Tibial nerve (tissue), 4 donors: ENCODE measurements around the gene SLC51B. TPM values are rescaled to one million over a fixed set of nuclear protein-coding genes. Genes with fewer than 3 reads are reported as not detected.

Experiments used
- DNase-seq, 2 donors: peaks; one replicate each; pipeline ENCODE4 v3.0.0-alpha.2; 2019; ENCODE audit warnings: low spot score in 2 of 2
- H3K27ac ChIP-seq, 4 donors: fragments of 200-600 bp; sonication (generic) in 3 of 4; one replicate each; pipeline ENCODE4 v1.5.1; 2017 to 2019; ENCODE audit warnings: mild to moderate bottlenecking in 1 of 4
- H3K27me3 ChIP-seq, 2 donors: fragments of 200-600 bp; sonication (generic) in 1 of 2; one replicate each; pipeline versions ENCODE4 v1.5.1 to v1.6.0; 2017 to 2019
- H3K36me3 ChIP-seq, 3 donors: fragments of 200-600 bp; sonication (generic); one replicate each; pipeline ENCODE4 v1.5.1; 2018 to 2019
- H3K4me1 ChIP-seq, 4 donors: fragments of 200-600 bp; sonication (generic) in 3 of 4; one replicate each; pipeline ENCODE4 v1.5.1; 2017 to 2019
- H3K4me3 ChIP-seq, 4 donors: fragments of 200-600 bp; sonication (generic) in 3 of 4; one replicate each; pipeline ENCODE4 v1.5.1; 2017 to 2019; ENCODE audit warnings: mild to moderate bottlenecking in 1 of 4, moderate library complexity in 1 of 4
- H3K9me3 ChIP-seq, 4 donors: fragments of 200-600 bp; sonication (generic) in 3 of 4; one replicate each; pipeline ENCODE4 v1.5.1; 2017 to 2019
- EP300 ChIP-seq, 2 donors: sonication (generic); formaldehyde crosslinking; IDR thresholded peaks; one replicate each; pipeline ENCODE4 v1.6.1; 2017; ENCODE audit warnings: antibody characterized with exemption in 2 of 2, mild to moderate bottlenecking in 1 of 2
- POLR2A ChIP-seq, 2 donors: fragments of 450-650 bp; IDR thresholded peaks; one replicate each; pipeline ENCODE4 v1.6.1; 2017; ENCODE audit warnings: antibody characterized with exemption in 2 of 2, mild to moderate bottlenecking in 2 of 2, moderate library complexity in 2 of 2
- WGBS, 2 donors: methylation state at CpG; one replicate each; pipeline ENCODE4 v1.1.5; 2018; 5-methylcytosine and 5-hydroxymethylcytosine counted together
- total RNA-seq, 4 donors: library from RNA; depleted of rRNA; stranded (reverse); fragments of >200 nt; gene quantifications; one replicate each; pipeline ENCODE4 v1.1.0, GENCODE V29; 2016
- TF ChIP-seq, protein P1 (sequence below), 5 experiments: fragments of 200-600 bp in 3 of 5; fragments of 450-650 bp in 2 of 5; sonication (generic) in 3 of 5; IDR thresholded peaks; one replicate each; pipeline ENCODE4 v1.5.1; 2016 to 2019; ENCODE audit warnings: antibody characterized with exemption in 5 of 5, mild to moderate bottlenecking in 3 of 5, moderate library complexity in 2 of 5

The SLC51B gene
- total RNA-seq, 4 donors from 2014 or later: 2.7 TPM; not detected in 3

DNA sequence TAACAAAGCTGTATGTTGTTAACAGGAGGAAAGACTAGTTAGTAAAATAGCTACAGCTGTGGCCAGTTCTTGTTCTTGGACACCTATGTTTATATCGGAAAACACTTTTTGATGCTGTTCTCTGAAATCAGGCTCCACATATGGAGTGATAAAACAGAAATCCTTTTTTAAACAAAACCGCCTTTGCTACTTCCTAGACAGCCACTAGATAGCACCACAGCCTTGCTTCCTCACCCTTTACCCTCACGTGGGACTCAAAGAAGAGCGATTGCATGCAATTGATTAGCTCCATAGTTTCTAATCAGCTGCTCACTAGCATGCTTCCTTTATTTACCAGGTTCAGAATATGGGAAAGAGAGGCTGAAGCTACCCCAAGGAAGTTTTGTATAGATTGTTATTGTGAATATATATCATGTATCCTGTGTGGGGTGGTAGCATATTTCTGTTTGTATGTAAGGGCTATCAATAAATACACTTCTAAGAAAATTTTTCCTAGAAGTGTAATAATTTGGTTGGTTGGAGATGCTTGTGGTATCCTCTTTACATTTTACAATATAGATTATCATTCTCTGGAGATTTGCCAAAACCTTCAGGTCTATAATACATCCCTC lies 11.4 kb upstream of the SLC51B start:
- H3K27me3 ChIP-seq: no peaks in the 10 kb centered on the region
- no peak for DNase-seq
- WGBS, 2 donors: 11 to 14% methylated on average over 4 of the region's 4 CpGs
- TF ChIP-seq POLR2A (IDR thresholded peaks at IDR 0.05): no peak
- TF ChIP-seq, protein P1, sequence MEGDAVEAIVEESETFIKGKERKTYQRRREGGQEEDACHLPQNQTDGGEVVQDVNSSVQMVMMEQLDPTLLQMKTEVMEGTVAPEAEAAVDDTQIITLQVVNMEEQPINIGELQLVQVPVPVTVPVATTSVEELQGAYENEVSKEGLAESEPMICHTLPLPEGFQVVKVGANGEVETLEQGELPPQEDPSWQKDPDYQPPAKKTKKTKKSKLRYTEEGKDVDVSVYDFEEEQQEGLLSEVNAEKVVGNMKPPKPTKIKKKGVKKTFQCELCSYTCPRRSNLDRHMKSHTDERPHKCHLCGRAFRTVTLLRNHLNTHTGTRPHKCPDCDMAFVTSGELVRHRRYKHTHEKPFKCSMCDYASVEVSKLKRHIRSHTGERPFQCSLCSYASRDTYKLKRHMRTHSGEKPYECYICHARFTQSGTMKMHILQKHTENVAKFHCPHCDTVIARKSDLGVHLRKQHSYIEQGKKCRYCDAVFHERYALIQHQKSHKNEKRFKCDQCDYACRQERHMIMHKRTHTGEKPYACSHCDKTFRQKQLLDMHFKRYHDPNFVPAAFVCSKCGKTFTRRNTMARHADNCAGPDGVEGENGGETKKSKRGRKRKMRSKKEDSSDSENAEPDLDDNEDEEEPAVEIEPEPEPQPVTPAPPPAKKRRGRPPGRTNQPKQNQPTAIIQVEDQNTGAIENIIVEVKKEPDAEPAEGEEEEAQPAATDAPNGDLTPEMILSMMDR (IDR thresholded peaks at IDR 0.05): peak; percentile 29 to 52 (median 39)
- H3K36me3 ChIP-seq: no peaks in the 10 kb centered on the region
- H3K27ac ChIP-seq: no peak overlapping the region
- H3K9me3 ChIP-seq: no peaks in the 10 kb centered on the region
- no peak overlapping the region for H3K4me3 ChIP-seq
- peaks cover 0 to 22% (median 2%) of the 10 kb centered on the region in 4 donors for H3K4me1 ChIP-seq

DNA sequence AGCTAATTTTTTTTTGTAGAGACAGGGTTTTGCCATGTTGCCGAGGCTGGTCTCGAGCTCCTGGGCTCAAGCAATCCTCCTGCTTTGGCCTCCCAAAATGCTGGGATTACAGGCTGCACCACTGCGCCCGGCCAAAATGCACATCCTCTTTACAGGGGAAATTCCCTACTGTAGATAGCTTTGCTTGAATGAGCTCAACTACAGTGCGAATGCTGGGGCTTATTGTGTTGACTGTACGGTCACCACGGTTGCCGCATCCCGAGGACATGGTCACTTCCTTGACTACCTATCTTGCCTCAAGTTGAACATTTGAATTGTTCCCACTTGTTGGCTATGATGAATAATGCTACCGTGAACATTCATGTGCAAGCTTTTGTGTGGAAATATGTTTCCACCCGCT lies 10.5 kb upstream of the SLC51B start:
- H3K9me3 ChIP-seq: no peaks in the 10 kb centered on the region
- H3K36me3 ChIP-seq: no peaks in the 10 kb centered on the region
- H3K27ac ChIP-seq: no peak overlapping the region
- no peak overlapping the region for H3K4me3 ChIP-seq
- H3K4me1 ChIP-seq: peaks cover 0 to 21% (median 2%) of the 10 kb centered on the region in 4 donors
- H3K27me3 ChIP-seq: no peaks in the 10 kb centered on the region
- TF ChIP-seq, protein P1 (IDR thresholded peaks at IDR 0.05): no peak
- DNase-seq: no peak
- WGBS, 2 donors: 90 to 93% methylated on average over 11 of the region's 11 CpGs

DNA sequence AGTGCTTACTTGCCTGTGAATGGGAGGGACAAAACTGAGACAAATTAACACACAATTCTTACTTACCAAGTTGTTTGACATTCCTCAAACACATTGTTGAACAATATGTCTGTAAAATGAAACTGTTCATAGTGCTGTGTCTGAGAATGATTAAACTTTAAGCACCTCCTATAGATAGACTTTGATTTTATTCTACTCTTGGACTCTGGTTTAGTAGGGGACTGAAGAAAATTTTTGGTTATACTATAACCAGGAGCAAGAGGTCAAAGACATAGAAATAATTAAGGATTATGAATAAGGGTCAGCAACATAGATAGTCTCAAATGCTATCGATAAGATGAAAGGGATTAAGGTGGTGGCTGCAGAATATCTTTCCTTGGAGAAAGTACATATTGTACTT lies 7.9 kb upstream of the SLC51B start:
- H3K27me3 ChIP-seq: no peaks in the 10 kb centered on the region
- peaks cover 0 to 15% (median 2%) of the 10 kb centered on the region in 4 donors for H3K4me1 ChIP-seq
- H3K4me3 ChIP-seq: no peak overlapping the region
- H3K9me3 ChIP-seq: no peaks in the 10 kb centered on the region
- WGBS, 2 donors: 90 to 95% methylated on average over 1 of the region's 1 CpG
- TF ChIP-seq, protein P1 (IDR thresholded peaks at IDR 0.05): no peak
- TF ChIP-seq EP300 (IDR thresholded peaks at IDR 0.05) (no peak), POLR2A (IDR thresholded peaks at IDR 0.05) (no peak)
- H3K27ac ChIP-seq: no peak overlapping the region
- no peak for DNase-seq
- H3K36me3 ChIP-seq: no peaks in the 10 kb centered on the region

DNA sequence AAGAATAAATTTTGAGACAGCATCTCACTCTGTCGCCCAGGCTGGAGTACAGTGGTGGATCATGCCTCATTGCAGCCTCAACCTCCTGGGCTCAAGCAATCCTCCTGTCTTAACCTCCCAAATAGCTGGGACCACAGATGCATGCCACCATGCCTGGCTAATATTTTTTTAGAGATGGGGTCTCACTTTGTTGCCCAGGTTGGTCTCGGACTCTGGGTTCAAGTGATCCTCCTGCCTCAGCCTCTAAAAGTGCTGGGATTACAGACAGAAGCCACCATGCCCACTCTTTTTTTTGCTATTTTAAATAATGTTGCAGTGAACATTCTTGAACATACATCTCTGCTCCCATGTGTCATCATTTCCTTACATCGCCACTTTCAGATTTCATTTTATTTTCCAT lies 6.8 kb upstream of the SLC51B start:
- Histone ChIP-seq H3K27ac (no peak overlapping the region), H3K4me1 (peaks cover 0 to 17% (median 2%) of the 10 kb centered on the region in 4 donors), H3K27me3 (no peaks in the 10 kb centered on the region), H3K9me3 (no peaks in the 10 kb centered on the region), H3K36me3 (no peaks in the 10 kb centered on the region), H3K4me3 (no peak overlapping the region)
- no peak for TF ChIP-seq POLR2A (IDR thresholded peaks at IDR 0.05)
- TF ChIP-seq, protein P1 (IDR thresholded peaks at IDR 0.05): no peak
- no peak for TF ChIP-seq EP300 (IDR thresholded peaks at IDR 0.05)
- DNase-seq: no peak
- 92 to 96% methylated on average over 3 of the region's 3 CpGs for WGBS, 2 donors

DNA sequence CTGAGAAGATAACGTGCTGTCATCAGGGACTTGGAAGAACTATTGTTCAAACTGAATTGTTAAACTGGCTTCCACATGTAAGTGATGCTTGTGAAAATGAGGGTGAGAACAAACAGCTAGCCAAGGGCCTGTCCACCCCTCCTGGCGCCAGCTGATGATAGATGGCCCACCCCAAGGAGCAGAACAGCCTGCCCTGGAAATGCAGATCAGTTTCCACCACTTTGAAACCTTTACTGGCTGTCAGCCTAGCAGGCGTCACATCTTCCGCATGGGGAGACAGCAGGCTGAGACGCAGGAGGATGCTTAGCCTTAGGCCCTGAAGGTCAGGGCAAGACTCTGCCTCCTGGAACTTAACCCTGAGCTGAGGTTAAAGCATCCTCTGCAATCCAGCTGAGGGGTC lies 6.4 kb upstream of the SLC51B start:
- no peak for DNase-seq
- Histone ChIP-seq H3K27ac (no peak overlapping the region), H3K27me3 (no peaks in the 10 kb centered on the region), H3K9me3 (no peaks in the 10 kb centered on the region), H3K36me3 (no peaks in the 10 kb centered on the region), H3K4me1 (peaks cover 0 to 17% (median 2%) of the 10 kb centered on the region in 4 donors), H3K4me3 (no peak overlapping the region)
- TF ChIP-seq, protein P1 (IDR thresholded peaks at IDR 0.05): no peak
- TF ChIP-seq POLR2A (IDR thresholded peaks at IDR 0.05) (no peak), EP300 (IDR thresholded peaks at IDR 0.05) (no peak)
- 50 to 52% methylated on average over 5 of the region's 5 CpGs for WGBS, 2 donors
